ENCODE results near the gene ZNF256. TPM values are rescaled to one million over a fixed set of nuclear protein-coding genes. Genes with fewer than 3 reads are reported as not detected.

ZNF256 gene
- total and polyA plus RNA-seq, 2 of the 13 experiments (the other 11 are each of a cell fraction or from before 2014, with no cell fraction given), result 3.8 to 6.0 TPM

DNA sequence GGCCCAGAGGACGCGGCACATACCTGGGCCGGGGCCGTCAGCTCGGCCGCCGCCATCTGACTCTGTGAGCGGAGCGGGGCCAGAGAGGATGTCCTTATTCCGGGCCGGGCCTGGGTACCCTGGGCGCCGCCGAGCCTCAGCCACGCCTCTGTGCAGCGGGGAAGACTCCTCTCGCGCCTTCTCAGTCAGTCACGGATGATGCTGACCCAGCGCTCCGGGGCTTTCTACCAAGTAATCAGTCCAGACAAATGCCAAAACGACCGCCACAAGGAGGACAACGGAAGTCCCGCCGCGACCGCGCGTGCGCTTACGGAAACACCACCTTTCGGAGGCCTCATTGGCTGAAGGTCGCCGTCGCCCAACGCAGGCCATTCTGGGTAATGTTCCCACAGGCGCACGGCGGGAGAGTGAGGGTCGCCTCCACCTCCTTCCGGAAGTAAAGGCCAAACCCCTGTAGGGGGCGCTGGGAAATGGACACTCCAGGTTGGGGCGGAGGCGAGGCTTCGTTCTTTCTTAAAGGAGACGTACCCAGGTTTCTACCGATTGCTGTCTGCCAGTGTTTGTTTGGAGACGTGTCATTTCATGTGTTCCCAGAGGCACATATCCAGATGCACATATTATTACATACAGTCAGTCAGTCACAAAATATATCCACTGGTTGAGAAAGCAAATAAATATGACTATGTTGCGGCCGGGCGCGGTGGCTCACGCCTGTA, at the start of gene ZNF256 (continued):
- TF ChIP-seq REST (IDR thresholded peaks at IDR 0.05; ENCODE audit: borderline replicate concordance in 1 of 2, low read depth in 1 of 2, low read length in 2 of 2) (no peak), ZC3H4 (CRISPR knock-in tag; IDR thresholded peaks at IDR 0.05; ENCODE audit: borderline replicate concordance) (no peak), CSRNP1 (CRISPR knock-in tag; IDR thresholded peaks at IDR 0.05) (0 out of 2 replicates have a peak, but pooled peaks have one; percentile 50), ZNF510 (CRISPR knock-in tag; IDR thresholded peaks at IDR 0.05; ENCODE audit: low read depth) (0 out of 2 replicates have a peak, but pooled peaks have one; percentile 59), IRF2 (CRISPR knock-in tag; IDR thresholded peaks at IDR 0.05) (peak; percentile 99), HOXA5 (CRISPR knock-in tag; IDR thresholded peaks at IDR 0.05) (peak; percentile 78; the same call in 1 of the 2 replicates), HOXD1 (CRISPR knock-in tag; IDR thresholded peaks at IDR 0.05) (no peak), SMAD9 (CRISPR knock-in tag; IDR thresholded peaks at IDR 0.05) (no peak), HMGA1 (CRISPR knock-in tag; conservative IDR thresholded peaks at IDR 0.05) (no peak), ZNF3 (CRISPR knock-in tag; IDR thresholded peaks at IDR 0.05) (no peak), ATRX (CRISPR knock-in tag; IDR thresholded peaks at IDR 0.05; ENCODE audit: borderline replicate concordance) (no peak), SKIL (CRISPR knock-in tag; IDR thresholded peaks at IDR 0.05; ENCODE audit: borderline replicate concordance) (no peak), ZNF337 (CRISPR knock-in tag; IDR thresholded peaks at IDR 0.05; ENCODE audit: borderline replicate concordance, low read depth) (no peak), PHB2 (IDR thresholded peaks at IDR 0.05; ENCODE audit: partially characterized antibody) (no peak), TOPORS (CRISPR knock-in tag; IDR thresholded peaks at IDR 0.05) (0 out of 2 replicates have a peak, but pooled peaks have one; percentile 60), ZFYVE20 (CRISPR knock-in tag; IDR thresholded peaks at IDR 0.05; ENCODE audit: borderline replicate concordance, low read depth) (no peak), EEA1 (CRISPR knock-in tag; IDR thresholded peaks at IDR 0.05; ENCODE audit: borderline replicate concordance) (no peak), SKI (IDR thresholded peaks at IDR 0.05; ENCODE audit: partially characterized antibody) (peak; percentile 23), MTA1 (CRISPR knock-in tag; IDR thresholded peaks at IDR 0.05; ENCODE audit: borderline replicate concordance) (no peak), ZNF296 (CRISPR knock-in tag; conservative IDR thresholded peaks at IDR 0.05) (no peak), SIN3B (IDR thresholded peaks at IDR 0.05; ENCODE audit: low read length) (peak; percentile 74), NCOA1 (CRISPR knock-in tag; IDR thresholded peaks at IDR 0.05) (0 out of 2 replicates have a peak, but pooled peaks have one; percentile 62)
- TF ChIP-seq, protein P1, sequence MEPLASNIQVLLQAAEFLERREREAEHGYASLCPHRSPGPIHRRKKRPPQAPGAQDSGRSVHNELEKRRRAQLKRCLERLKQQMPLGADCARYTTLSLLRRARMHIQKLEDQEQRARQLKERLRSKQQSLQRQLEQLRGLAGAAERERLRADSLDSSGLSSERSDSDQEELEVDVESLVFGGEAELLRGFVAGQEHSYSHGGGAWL (CRISPR knock-in tag; IDR thresholded peaks at IDR 0.05), result peak; percentile 24; the same call in 1 of the 2 replicates

Data from HepG2 (cell line).